Cortex of kidney (tissue), 1 donor: Measurements from ENCODE around the gene RPP40.
"Not testable (repeated sequence)": the region's sequence is repeated elsewhere in the genome, so short reads cannot be mapped to it uniquely, and the experiment has no call there.

Experiments
- DNase-seq: peaks from one replicate; lab custom pipeline; 2025; lab: John Stamatoyannopoulos, UW

RPP40 gene

DNA sequence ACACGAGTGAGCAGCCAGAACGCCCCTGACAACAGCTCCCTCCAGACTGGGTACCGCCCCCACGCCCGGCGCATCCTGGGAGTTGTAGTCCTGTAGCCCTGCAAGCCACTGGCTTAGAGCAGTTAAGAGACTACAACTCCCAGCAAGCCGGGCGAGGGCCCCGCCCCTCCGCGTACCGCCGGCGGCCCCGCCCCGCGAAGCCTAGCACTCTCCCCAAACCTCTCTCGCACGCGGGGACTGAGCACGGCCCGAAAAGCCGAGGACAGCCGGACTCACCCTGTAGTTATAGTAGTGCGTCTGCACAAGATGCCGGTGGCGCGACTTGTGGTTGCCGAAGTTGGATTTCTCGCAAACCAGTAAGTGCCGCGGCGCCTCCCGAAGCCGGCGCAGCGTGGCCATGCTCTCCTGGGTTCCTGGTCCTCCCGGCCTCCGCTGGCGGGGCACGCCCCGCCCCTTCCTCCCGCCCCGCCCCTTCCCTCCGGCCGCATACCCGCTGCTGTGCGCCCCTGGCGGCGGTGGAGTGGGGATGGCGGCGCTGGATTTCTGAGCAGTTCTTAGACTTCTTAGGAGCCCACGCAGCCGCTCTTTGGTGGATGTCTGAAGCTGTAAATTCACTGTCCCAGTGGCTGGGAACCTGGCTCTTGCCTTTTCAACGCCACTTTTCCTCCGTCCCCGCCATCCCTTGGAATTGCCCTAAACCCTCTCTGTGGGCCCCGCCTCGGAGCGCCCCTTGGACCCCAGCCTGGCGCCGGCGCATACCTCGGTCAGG is at the start of gene RPP40:
TSS of gene RPP40 (minus strand) at position 434 of the 769 bp plus-strand sequence. CDS start at position 399, 35 bp downstream.
- no peak for DNase-seq

GRCh38 chr6:5053038-5053437 is 49.2 kb upstream of the RPP40 start:
- DNase-seq: no peak

DNA sequence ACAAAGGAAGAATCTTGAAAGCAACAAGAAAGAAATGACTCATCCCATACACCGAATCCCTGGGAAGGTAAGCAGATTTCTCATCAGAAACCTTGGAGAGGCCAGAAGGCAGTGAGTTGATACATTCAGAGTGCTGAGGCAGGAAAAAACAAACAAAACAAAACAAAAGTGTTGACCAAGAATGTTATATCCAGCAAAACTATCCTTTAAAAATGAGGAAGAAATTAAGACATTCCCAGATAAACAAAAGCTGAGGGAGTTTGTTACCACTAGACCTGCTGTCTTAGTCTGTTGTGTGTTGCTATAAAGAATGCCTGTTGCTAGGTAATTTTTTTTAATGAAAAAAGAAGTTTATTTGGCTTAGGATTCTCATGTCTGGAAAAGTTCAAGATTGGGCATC is 47.6 kb upstream of the RPP40 start:
- no peak for DNase-seq

- no peak for DNase-seq
These were observed 46.2 kb upstream of the RPP40 start for GRCh38 chr6:5050009-5050408.

- DNase-seq: no peak
These were observed 42.6 kb upstream of the RPP40 start for GRCh38 chr6:5046430-5046829.

DNA sequence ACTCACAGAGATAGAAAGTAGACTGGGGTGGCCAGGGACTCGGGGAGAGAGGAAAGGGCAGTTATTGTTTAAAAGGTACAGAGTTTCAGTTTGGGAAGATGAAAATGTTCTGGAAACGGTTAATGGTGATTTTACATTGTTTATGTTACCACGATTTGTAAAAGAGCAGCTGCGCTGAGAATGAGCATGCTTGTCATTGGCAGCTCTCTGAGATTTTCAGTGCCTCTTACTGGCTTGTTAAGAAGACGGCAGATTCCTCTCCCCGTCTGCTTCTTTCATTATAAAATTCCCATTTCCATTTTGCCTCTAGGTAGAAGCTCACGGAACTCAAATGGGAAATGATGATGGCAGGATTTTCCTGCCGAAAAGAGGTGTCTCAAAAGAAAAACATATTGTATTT is 41.6 kb upstream of the RPP40 start:
- no peak for DNase-seq

DNA sequence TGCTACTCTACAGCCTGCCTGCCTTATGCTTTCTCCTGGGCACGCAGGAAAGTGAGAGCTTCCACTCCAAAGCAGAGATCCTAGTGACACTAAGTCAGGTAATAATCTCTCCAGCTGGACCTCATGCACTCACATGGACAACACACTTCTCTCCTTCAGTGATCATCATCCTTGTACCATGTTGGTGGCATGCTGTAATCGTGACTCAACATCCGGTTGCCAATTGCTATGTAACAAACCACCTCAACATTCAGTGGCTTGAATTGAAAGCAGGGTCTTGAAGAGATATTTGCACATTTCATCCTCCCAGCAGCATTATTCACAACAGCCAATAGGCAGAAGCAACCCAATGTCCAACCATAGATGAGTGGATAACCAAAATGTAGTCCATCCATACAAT is 41.0 kb upstream of the RPP40 start:
- DNase-seq: no peak

GRCh38 chr6:5042436-5042835 is 38.6 kb upstream of the RPP40 start:
- no peak for DNase-seq

- DNase-seq: no peak
These were observed 38.1 kb upstream of the RPP40 start for GRCh38 chr6:5041955-5042354.

DNA sequence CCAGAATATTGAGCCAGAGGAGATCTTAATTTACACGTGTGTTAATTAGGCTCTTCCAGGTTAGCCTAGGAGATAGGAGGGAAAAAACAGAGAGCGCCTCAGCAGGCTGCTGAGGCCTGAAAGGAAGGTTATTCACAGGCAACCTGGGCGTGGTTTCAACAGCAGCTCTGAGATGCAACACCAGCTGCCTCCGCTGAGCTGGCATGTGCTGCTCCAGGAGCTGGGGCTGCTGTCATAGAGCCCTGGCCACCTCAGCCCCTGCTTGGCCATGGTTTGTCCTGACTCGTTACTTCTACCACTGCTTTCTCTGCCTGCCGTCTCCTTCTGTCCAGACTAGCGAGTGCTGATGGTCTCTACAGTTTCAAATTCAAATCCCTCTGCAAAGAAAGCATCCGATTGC is 32.4 kb upstream of the RPP40 start:
- DNase-seq: no peak

GRCh38 chr6:5034736-5035135 is 30.9 kb upstream of the RPP40 start:
- DNase-seq: no peak

DNA sequence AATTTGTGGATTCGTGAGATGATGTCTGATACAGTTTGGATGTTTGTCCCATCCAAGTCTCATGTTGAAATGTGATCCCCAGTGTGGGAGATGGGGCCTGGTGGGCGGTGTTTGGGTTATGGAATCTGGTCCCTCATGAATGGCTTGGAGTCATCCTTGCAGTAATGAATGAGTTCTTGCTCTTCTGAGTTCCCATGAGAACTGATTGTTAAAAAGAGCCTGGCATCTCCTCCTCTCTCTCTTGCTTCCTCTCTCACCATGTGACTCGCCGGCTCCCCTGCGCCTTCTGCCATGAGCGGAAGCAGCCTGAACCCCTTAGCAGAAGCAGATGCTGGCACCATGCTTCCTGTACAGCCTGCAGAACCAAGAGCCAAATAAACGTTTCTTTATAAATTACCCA is 30.5 kb upstream of the RPP40 start:
- DNase-seq: no peak

- not testable (repeated sequence) for DNase-seq
These were observed 29.5 kb upstream of the RPP40 start for GRCh38 chr6:5033214-5033904.

GRCh38 chr6:5032706-5033105 is 28.9 kb upstream of the RPP40 start:
- not testable (repeated sequence) for DNase-seq

DNA sequence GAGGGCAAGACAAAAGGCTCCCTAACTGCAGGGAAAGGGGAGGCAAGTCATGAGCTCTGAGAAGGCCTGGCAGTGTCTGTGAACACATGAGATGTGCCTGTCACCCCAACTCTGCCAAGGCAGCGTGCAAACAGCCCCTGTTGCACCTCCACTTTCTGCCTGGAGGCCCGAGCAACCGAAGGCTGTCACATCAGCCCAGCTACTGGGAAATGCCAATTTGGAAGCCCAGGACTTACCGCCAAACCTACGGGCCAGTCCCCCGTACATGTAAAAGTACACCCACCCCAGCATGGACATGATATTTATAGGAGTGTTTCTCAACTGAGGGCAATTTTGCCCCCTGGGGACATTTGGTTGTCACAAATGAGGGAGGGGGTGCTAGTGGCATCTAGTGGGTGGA is 27.3 kb upstream of the RPP40 start:
- DNase-seq: no peak

- DNase-seq: no peak
These were observed 26.8 kb upstream of the RPP40 start for GRCh38 chr6:5030596-5031136.

- DNase-seq: no peak
These were observed 25.8 kb upstream of the RPP40 start for GRCh38 chr6:5029609-5030008.

DNA sequence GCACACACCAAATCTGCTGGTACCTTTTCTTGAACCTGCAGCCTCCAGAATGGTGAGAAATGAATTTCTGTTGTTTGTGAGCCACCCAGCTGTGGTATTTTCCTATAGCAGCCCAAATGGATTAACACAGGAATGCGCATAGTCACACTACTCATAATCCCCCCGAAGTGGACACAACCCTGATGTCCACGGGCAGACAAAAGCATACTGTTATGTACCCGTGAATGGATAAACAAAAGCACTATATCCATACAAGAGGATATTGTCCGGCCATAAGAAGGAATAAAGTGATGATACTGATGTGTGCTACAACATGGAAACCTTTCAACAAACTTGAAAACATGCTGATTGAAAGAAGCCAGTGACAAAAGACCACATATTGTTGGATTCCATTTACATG is 25.1 kb upstream of the RPP40 start:
- no peak for DNase-seq

DNA sequence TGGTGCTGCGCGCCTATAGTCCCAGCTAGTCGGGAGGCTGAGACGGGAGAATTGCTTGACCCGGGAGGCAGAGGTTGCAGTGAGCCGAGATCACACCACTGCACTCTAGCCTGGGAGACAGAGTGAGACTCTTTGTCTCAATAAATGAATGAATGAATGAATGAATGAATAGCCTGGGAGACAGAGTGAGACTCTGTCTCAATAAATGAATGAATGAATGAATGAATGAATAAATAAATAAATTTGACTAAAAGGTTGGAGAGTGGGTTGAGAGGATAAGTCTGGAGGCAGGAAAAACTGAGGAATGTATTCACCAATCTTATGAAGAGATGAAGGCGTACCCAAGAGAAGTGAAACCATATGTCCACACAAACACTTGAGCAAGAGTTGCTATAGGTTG is 24.5 kb upstream of the RPP40 start:
- no peak for DNase-seq

DNA sequence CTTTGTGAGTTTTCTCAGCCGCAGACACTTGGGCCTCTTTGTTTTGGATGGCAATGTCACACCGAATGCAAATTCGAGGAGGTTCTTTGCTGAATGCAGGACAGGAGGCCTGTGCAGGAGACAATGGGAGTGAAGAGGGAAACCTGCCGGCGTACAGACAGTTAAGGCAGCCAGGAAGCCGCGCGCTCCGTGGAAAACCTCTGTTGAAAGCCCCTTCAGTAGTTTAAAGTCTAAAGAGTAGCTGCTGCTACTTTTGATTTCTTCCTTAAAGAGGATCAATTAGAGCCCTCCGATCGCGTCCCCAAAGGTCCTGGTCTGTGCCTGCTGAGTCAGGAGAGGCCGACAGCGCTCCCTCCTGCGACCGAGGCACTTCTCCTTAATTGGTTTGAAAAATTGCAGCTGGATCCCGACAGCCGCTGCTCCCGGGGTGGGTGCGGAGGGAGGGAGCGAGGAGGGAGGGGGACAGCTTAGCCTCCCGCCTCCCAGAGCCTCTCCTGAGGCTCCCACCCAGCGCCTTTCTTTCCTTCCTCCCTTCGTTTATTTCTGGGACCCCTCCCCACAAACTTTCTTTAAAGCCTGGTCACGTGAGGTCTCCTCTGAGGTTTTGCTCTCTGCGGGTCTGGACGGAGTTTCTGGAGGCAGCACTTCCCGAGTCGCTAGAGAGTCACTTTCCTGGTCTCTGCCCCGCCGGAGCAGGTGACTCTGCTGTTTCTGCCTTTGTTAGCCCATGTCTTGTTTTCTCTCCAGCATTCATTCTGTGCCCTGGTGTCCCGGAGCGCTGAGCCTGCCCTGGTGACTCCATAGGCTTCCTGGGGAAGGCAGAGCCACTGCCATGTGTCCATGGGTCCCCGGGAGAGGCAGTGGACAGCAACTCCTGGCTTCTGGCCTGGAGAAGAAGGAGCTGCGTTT is 22.3 kb upstream of the RPP40 start:
- no peak for DNase-seq

DNA sequence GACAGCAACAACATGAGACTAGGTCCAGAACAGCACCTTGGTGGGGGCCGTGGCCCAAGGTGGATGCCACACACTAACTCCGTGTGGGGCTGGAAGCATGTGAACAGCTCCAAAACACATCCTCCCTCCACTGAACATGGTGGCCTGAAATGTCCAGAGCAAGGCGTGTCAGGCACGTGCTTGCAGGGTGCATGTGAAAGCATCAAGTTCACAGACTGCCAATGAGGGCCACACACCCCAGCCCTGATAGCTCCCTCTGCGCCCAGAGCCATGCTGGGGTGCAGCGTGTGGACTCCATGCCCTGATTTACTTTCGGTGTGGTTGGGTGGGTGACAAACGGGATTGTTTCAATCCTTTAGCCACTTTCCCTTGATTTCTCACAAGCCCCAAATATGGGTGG is 20.1 kb upstream of the RPP40 start:
- no peak for DNase-seq

GRCh38 chr6:5020142-5020541 is 16.3 kb upstream of the RPP40 start:
- no peak for DNase-seq
